ENCODE data around the gene RUNX1. TPM values are rescaled to one million over a fixed set of nuclear protein-coding genes. Genes with fewer than 3 reads are reported as not detected.
A peak's percentile ranks its signal among the peaks of the same experiment; 100 is the strongest.

The RUNX1 gene
- total and polyA plus RNA-seq, 2 donors, result 18.5 to 29.6 TPM

GRCh38 chr21:34899760-34900159 is 149.3 kb downstream of the RUNX1 start:
- Histone ChIP-seq H3K4me3 (ENCODE audit: low read length in 2 of 2) (no peak overlapping the region), H3K27ac (ENCODE audit: low read depth in 1 of 2, low read length in 1 of 2) (no peak overlapping the region), H3K36me3 (ENCODE audit: control insufficient read depth in 2 of 2, insufficient read depth in 2 of 2, low read length in 1 of 2) (peaks cover 4 to 23% of the 10 kb centered on the region in 2 donors), H3K4me1 (ENCODE audit: control insufficient read depth in 2 of 2, insufficient read depth in 2 of 2, low read length in 2 of 2) (peaks cover 2 to 10% of the 10 kb centered on the region in 2 donors), H3K27me3 (ENCODE audit: control insufficient read depth in 2 of 2, insufficient read depth in 1 of 2, low read length in 1 of 2) (no peaks in the 10 kb centered on the region), H3K9me3 (ENCODE audit: control insufficient read depth in 2 of 2, insufficient read depth in 1 of 2, low read length in 1 of 2) (peaks cover 0 to 8% of the 10 kb centered on the region in 2 donors)
- WGBS, result 94% methylated on average over 1 of the region's 1 CpG
- DNase-seq (ENCODE audit: low read depth in 6 of 9, low spot score in 9 of 9), result no peak

DNA sequence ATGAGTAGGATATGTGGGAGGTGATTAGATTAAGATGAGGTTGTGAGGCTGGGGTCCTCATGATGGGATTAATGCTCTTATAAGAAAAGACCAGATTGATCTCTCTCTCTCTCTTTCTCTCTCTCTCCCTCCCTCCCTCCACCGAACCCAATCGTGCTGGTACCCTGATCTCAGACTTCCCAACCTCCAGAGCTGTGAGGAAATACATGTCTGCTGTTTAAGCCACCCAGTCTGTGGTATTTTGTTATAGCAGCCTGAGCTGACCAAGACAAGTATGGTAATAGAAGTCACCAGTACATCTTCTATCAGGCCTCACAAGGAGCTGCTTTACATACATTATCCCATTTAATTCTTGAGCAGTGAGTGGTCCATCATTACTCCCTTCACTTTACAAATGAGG is 149.8 kb downstream of the RUNX1 start:
- no peak overlapping the region for H3K27ac ChIP-seq (ENCODE audit: low read depth in 1 of 2, low read length in 1 of 2)
- peaks cover 4 to 23% of the 10 kb centered on the region in 2 donors for H3K36me3 ChIP-seq (ENCODE audit: control insufficient read depth in 2 of 2, insufficient read depth in 2 of 2, low read length in 1 of 2)
- no peaks in the 10 kb centered on the region for H3K27me3 ChIP-seq (ENCODE audit: control insufficient read depth in 2 of 2, insufficient read depth in 1 of 2, low read length in 1 of 2)
- H3K4me1 ChIP-seq (ENCODE audit: control insufficient read depth in 2 of 2, insufficient read depth in 2 of 2, low read length in 2 of 2), result peaks cover 5 to 14% of the 10 kb centered on the region in 2 donors
- H3K9me3 ChIP-seq (ENCODE audit: control insufficient read depth in 2 of 2, insufficient read depth in 1 of 2, low read length in 1 of 2), result peaks cover 0 to 8% of the 10 kb centered on the region in 2 donors
- no peak for DNase-seq (ENCODE audit: low read depth in 6 of 9, low spot score in 9 of 9)
- WGBS, result 100% methylated on average over 2 of the region's 2 CpGs
- no peak overlapping the region for H3K4me3 ChIP-seq (ENCODE audit: low read length in 2 of 2)

GRCh38 chr21:34897828-34898227 is 151.3 kb downstream of the RUNX1 start:
- Histone ChIP-seq H3K27ac (ENCODE audit: low read depth in 1 of 2, low read length in 1 of 2) (no peak overlapping the region), H3K27me3 (ENCODE audit: control insufficient read depth in 2 of 2, insufficient read depth in 1 of 2, low read length in 1 of 2) (no peaks in the 10 kb centered on the region), H3K4me3 (ENCODE audit: low read length in 2 of 2) (no peak overlapping the region), H3K9me3 (ENCODE audit: control insufficient read depth in 2 of 2, insufficient read depth in 1 of 2, low read length in 1 of 2) (peaks cover 0 to 8% of the 10 kb centered on the region in 2 donors), H3K36me3 (ENCODE audit: control insufficient read depth in 2 of 2, insufficient read depth in 2 of 2, low read length in 1 of 2) (peaks cover 4 to 22% of the 10 kb centered on the region in 2 donors), H3K4me1 (ENCODE audit: control insufficient read depth in 2 of 2, insufficient read depth in 2 of 2, low read length in 2 of 2) (peaks cover 5 to 19% of the 10 kb centered on the region in 2 donors)
- DNase-seq (ENCODE audit: low read depth in 6 of 9, low spot score in 9 of 9), result no peak
- WGBS, result 77% methylated on average over 2 of the region's 2 CpGs

GRCh38 chr21:34894401-34894800 is 154.7 kb downstream of the RUNX1 start:
- Histone ChIP-seq H3K36me3 (ENCODE audit: control insufficient read depth in 2 of 2, insufficient read depth in 2 of 2, low read length in 1 of 2) (peaks cover 4 to 18% of the 10 kb centered on the region in 2 donors), H3K27me3 (ENCODE audit: control insufficient read depth in 2 of 2, insufficient read depth in 1 of 2, low read length in 1 of 2) (peaks cover 0 to 12% of the 10 kb centered on the region in 2 donors), H3K4me1 (ENCODE audit: control insufficient read depth in 2 of 2, insufficient read depth in 2 of 2, low read length in 2 of 2) (peaks cover 16 to 34% of the 10 kb centered on the region in 2 donors), H3K9me3 (ENCODE audit: control insufficient read depth in 2 of 2, insufficient read depth in 1 of 2, low read length in 1 of 2) (peaks cover 0 to 8% of the 10 kb centered on the region in 2 donors), H3K4me3 (ENCODE audit: low read length in 2 of 2) (no peak overlapping the region), H3K27ac (ENCODE audit: low read depth in 1 of 2, low read length in 1 of 2) (no peak overlapping the region)
- peak in 1 of 9 donors; percentile 49 for DNase-seq (ENCODE audit: low read depth in 6 of 9, low spot score in 9 of 9)
- WGBS, result 42% methylated on average over 1 of the region's 1 CpG

DNA sequence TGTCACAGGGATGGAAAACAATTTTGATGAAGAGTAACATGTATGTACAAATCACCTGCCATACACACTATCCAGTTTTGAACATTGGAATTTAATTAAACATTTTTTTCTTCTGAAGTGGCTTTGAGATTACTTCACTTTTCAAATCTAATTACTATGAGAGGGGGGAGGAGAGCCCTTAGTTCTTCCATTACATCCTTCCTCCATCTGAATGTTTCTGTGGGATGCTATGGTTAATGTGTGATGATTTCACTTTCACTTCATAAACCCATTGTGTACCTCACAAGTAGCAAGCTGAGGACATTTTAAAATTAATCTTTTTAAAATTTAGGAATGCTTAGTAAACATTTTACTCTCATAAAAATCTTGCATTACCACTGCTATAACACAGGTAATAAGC is 156.9 kb downstream of the RUNX1 start:
- Histone ChIP-seq H3K27ac (ENCODE audit: low read depth in 1 of 2, low read length in 1 of 2) (peak overlapping the region in 1 of 2 donors; percentile 53), H3K4me3 (ENCODE audit: low read length in 2 of 2) (no peak overlapping the region), H3K9me3 (ENCODE audit: control insufficient read depth in 2 of 2, insufficient read depth in 1 of 2, low read length in 1 of 2) (no peaks in the 10 kb centered on the region), H3K27me3 (ENCODE audit: control insufficient read depth in 2 of 2, insufficient read depth in 1 of 2, low read length in 1 of 2) (peaks cover 0 to 12% of the 10 kb centered on the region in 2 donors), H3K4me1 (ENCODE audit: control insufficient read depth in 2 of 2, insufficient read depth in 2 of 2, low read length in 2 of 2) (peaks cover 20 to 46% of the 10 kb centered on the region in 2 donors), H3K36me3 (ENCODE audit: control insufficient read depth in 2 of 2, insufficient read depth in 2 of 2, low read length in 1 of 2) (peaks cover 0 to 3% of the 10 kb centered on the region in 2 donors)
- DNase-seq (ENCODE audit: low read depth in 6 of 9, low spot score in 9 of 9), result peak in 1 of 9 donors; percentile 52

GRCh38 chr21:34891613-34891943 is 157.5 kb downstream of the RUNX1 start:
- no peak overlapping the region for H3K27ac ChIP-seq (ENCODE audit: low read depth in 1 of 2, low read length in 1 of 2)

DNA sequence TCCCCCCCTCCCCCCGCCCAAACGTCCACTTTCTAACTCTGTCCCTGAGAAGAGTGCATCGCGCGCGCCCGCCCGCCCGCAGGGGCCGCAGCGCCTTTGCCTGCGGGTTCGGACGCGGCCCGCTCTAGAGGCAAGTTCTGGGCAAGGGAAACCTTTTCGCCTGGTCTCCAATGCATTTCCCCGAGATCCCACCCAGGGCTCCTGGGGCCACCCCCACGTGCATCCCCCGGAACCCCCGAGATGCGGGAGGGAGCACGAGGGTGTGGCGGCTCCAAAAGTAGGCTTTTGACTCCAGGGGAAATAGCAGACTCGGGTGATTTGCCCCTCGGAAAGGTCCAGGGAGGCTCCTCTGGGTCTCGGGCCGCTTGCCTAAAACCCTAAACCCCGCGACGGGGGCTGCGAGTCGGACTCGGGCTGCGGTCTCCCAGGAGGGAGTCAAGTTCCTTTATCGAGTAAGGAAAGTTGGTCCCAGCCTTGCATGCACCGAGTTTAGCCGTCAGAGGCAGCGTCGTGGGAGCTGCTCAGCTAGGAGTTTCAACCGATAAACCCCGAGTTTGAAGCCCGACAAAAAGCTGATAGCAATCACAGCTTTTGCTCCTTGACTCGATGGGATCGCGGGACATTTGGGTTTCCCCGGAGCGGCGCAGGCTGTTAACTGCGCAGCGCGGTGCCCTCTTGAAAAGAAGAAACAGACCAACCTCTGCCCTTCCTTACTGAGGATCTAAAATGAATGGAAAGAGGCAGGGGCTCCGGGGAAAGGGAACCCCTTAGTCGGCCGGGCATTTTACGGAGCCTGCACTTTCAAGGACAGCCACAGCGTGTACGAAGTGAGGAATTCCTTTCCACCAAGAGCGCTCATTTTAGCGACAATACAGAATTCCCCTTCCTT is 158.1 kb downstream of the RUNX1 start:
- H3K27ac ChIP-seq (ENCODE audit: low read depth in 1 of 2, low read length in 1 of 2), result peak overlapping the region; percentile 53 to 75
- H3K27me3 ChIP-seq (ENCODE audit: control insufficient read depth in 2 of 2, insufficient read depth in 1 of 2, low read length in 1 of 2), result peaks cover 0 to 17% of the 10 kb centered on the region in 2 donors
- peak in 2 of 9 donors; percentile 38 to 68 for DNase-seq (ENCODE audit: low read depth in 6 of 9, low spot score in 9 of 9)
- H3K36me3 ChIP-seq (ENCODE audit: control insufficient read depth in 2 of 2, insufficient read depth in 2 of 2, low read length in 1 of 2), result peaks cover 0 to 4% of the 10 kb centered on the region in 2 donors
- WGBS, result 29% methylated on average over 60 of the region's 60 CpGs
- H3K9me3 ChIP-seq (ENCODE audit: control insufficient read depth in 2 of 2, insufficient read depth in 1 of 2, low read length in 1 of 2), result no peaks in the 10 kb centered on the region
- H3K4me3 ChIP-seq (ENCODE audit: low read length in 2 of 2), result peak overlapping the region; percentile 51 to 81
- peaks cover 21 to 56% of the 10 kb centered on the region in 2 donors for H3K4me1 ChIP-seq (ENCODE audit: control insufficient read depth in 2 of 2, insufficient read depth in 2 of 2, low read length in 2 of 2)

More at GRCh38 chr21:34891613-34891943, 157.5 kb downstream of the RUNX1 start:
- 80% methylated on average over 8 of the region's 8 CpGs for WGBS
- peaks cover 0 to 13% of the 10 kb centered on the region in 2 donors for H3K27me3 ChIP-seq (ENCODE audit: control insufficient read depth in 2 of 2, insufficient read depth in 1 of 2, low read length in 1 of 2)
- peaks cover under 1 to 4% of the 10 kb centered on the region in 2 donors for H3K36me3 ChIP-seq (ENCODE audit: control insufficient read depth in 2 of 2, insufficient read depth in 2 of 2, low read length in 1 of 2)
- peaks cover 21 to 50% of the 10 kb centered on the region in 2 donors for H3K4me1 ChIP-seq (ENCODE audit: control insufficient read depth in 2 of 2, insufficient read depth in 2 of 2, low read length in 2 of 2)
- H3K4me3 ChIP-seq (ENCODE audit: low read length in 2 of 2), result no peak overlapping the region
- H3K9me3 ChIP-seq (ENCODE audit: control insufficient read depth in 2 of 2, insufficient read depth in 1 of 2, low read length in 1 of 2), result no peaks in the 10 kb centered on the region
- DNase-seq (ENCODE audit: low read depth in 6 of 9, low spot score in 9 of 9), result no peak

DNA sequence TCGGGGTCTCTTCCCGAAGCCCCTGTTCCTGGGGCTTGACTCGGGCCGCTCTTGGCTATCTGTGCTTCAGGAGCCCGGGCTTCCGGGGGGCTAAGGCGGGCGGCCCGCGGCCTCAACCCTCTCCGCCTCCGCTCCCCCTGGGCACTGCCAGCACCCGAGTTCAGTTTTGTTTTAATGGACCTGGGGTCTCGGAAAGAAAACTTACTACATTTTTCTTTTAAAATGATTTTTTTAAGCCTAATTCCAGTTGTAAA is 158.7 kb downstream of the RUNX1 start:
- H3K4me3 ChIP-seq (ENCODE audit: low read length in 2 of 2), result peak overlapping the region; percentile 51 to 81
- peak overlapping the region; percentile 75 to 83 for H3K27ac ChIP-seq (ENCODE audit: low read depth in 1 of 2, low read length in 1 of 2)
- H3K9me3 ChIP-seq (ENCODE audit: control insufficient read depth in 2 of 2, insufficient read depth in 1 of 2, low read length in 1 of 2), result no peaks in the 10 kb centered on the region
- peaks cover 0 to 19% of the 10 kb centered on the region in 2 donors for H3K27me3 ChIP-seq (ENCODE audit: control insufficient read depth in 2 of 2, insufficient read depth in 1 of 2, low read length in 1 of 2)
- peaks cover 23 to 56% of the 10 kb centered on the region in 2 donors for H3K4me1 ChIP-seq (ENCODE audit: control insufficient read depth in 2 of 2, insufficient read depth in 2 of 2, low read length in 2 of 2)
- WGBS, result 25% methylated on average over 14 of the region's 14 CpGs
- peaks cover 0 to 4% of the 10 kb centered on the region in 2 donors for H3K36me3 ChIP-seq (ENCODE audit: control insufficient read depth in 2 of 2, insufficient read depth in 2 of 2, low read length in 1 of 2)
- no peak for DNase-seq (ENCODE audit: low read depth in 6 of 9, low spot score in 9 of 9)

DNA sequence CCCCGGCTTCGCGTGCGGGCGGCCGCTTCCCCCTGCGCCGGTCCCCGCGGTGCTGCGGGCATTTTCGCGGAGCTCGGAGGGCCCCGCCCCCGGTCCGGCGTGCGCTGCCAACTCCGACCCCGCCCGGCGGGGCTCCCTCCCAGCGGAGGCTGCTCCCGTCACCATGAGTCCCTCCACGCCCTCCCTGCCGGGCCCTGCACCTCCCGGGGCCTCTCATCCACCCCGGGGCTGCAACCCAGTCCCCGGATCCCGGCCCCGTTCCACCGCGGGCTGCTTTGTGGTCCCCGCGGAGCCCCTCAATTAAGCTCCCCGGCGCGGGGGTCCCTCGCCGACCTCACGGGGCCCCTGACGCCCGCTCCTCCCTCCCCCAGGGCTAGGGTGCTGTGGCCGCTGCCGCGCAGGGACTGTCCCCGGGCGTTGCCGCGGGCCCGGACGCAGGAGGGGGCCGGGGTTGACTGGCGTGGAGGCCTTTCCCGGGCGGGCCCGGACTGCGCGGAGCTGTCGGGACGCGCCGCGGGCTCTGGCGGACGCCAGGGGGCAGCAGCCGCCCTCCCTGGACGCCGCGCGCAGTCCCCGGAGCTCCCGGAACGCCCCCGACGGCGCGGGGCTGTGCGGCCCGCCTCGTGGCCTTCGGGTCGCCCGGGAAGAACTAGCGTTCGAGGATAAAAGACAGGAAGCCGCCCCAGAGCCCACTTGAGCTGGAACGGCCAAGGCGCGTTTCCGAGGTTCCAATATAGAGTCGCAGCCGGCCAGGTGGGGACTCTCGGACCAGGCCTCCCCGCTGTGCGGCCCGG is 159.2 kb downstream of the RUNX1 start:
- Histone ChIP-seq H3K9me3 (ENCODE audit: control insufficient read depth in 2 of 2, insufficient read depth in 1 of 2, low read length in 1 of 2) (no peaks in the 10 kb centered on the region), H3K27ac (ENCODE audit: low read depth in 1 of 2, low read length in 1 of 2) (peak overlapping the region; percentile 87 to 93), H3K4me3 (ENCODE audit: low read length in 2 of 2) (peak overlapping the region; percentile 71 to 81), H3K36me3 (ENCODE audit: control insufficient read depth in 2 of 2, insufficient read depth in 2 of 2, low read length in 1 of 2) (peaks cover 0 to 4% of the 10 kb centered on the region in 2 donors), H3K27me3 (ENCODE audit: control insufficient read depth in 2 of 2, insufficient read depth in 1 of 2, low read length in 1 of 2) (peaks cover 0 to 19% of the 10 kb centered on the region in 2 donors), H3K4me1 (ENCODE audit: control insufficient read depth in 2 of 2, insufficient read depth in 2 of 2, low read length in 2 of 2) (peaks cover 26 to 55% of the 10 kb centered on the region in 2 donors)
- 1% methylated on average over 98 of the region's 98 CpGs for WGBS
- DNase-seq (ENCODE audit: low read depth in 6 of 9, low spot score in 9 of 9), result peak in 7 of 9 donors; percentile 59 to 85 (median 70)

All from thymus (tissue), 11 donors.